Measurements from ENCODE around the gene ZNF672. TPM values are rescaled to one million over a fixed set of nuclear protein-coding genes. Genes with fewer than 3 reads are reported as not detected.

The ZNF672 gene
- total and polyA plus RNA-seq, 2 of the 13 experiments (the other 11 are each of a cell fraction or from before 2014, with no cell fraction given) = 17.2 to 22.9 TPM

GRCh38 chr1:248825909-248826760, 11.9 kb upstream of the ZNF672 start, which contains the start of gene SH3BP5L (continued):
- TF ChIP-seq THAP9 (CRISPR knock-in tag; IDR thresholded peaks at IDR 0.05; ENCODE audit: borderline replicate concordance) (peak; percentile 50), ZFP90 (CRISPR knock-in tag; IDR thresholded peaks at IDR 0.05; ENCODE audit: borderline replicate concordance) (peak; percentile 78; the same call in 1 of the 2 replicates), ELF4 (CRISPR knock-in tag; IDR thresholded peaks at IDR 0.05; ENCODE audit: borderline replicate concordance) (peak; percentile 46; the same call in 1 of the 2 replicates), GFI1 (CRISPR knock-in tag; IDR thresholded peaks at IDR 0.05; ENCODE audit: borderline replicate concordance) (peak; percentile 53; the same call in 1 of the 2 replicates), SP4 (CRISPR knock-in tag; IDR thresholded peaks at IDR 0.05) (peak; percentile 37; the same call in 1 of the 2 replicates), ZNF224 (CRISPR knock-in tag; IDR thresholded peaks at IDR 0.05) (no peak), PHF5A (CRISPR knock-in tag; IDR thresholded peaks at IDR 0.05; ENCODE audit: low read depth, unreplicated experiment) (no peak), ASH2L (IDR thresholded peaks at IDR 0.05; ENCODE audit: insufficient read length, low read depth, low read length) (peak; percentile 95), PRDM4 (CRISPR knock-in tag; IDR thresholded peaks at IDR 0.05; ENCODE audit: borderline replicate concordance) (no peak), ZNF335 (CRISPR knock-in tag; IDR thresholded peaks at IDR 0.05) (peak; percentile 44; the same call in 1 of the 2 replicates), ZNF296 (CRISPR knock-in tag; conservative IDR thresholded peaks at IDR 0.05) (no peak), GZF1 (CRISPR knock-in tag; IDR thresholded peaks at IDR 0.05) (peak; percentile 46; the same call in 1 of the 2 replicates), FOXK1 (CRISPR knock-in tag; IDR thresholded peaks at IDR 0.05; ENCODE audit: borderline replicate concordance, low read depth) (peak; percentile 69), NFKBIZ (CRISPR knock-in tag; IDR thresholded peaks at IDR 0.05) (0 out of 2 replicates have a peak, but pooled peaks have one; percentile 13), KDM5A (IDR thresholded peaks at IDR 0.05; ENCODE audit: borderline replicate concordance, low read length) (peak; percentile 85; the same call in 1 of the 2 replicates), ZSCAN29 (CRISPR knock-in tag; conservative IDR thresholded peaks at IDR 0.05) (peak; percentile 66; the same call in 1 of the 2 replicates), DNMT3B (CRISPR knock-in tag; conservative IDR thresholded peaks at IDR 0.05) (no peak), ARID4A (CRISPR knock-in tag; IDR thresholded peaks at IDR 0.05; ENCODE audit: borderline replicate concordance) (peak; percentile 73), GTF2F1 (IDR thresholded peaks at IDR 0.05; ENCODE audit: low read length) (0 out of 2 replicates have a peak, but pooled peaks have one; percentile 18)

All from HepG2 (cell line).